Uterus (tissue), 2 donors: ENCODE measurements around the gene CACNB3.

Source experiments
- POLR2A ChIP-seq, 2 donors: fragments of 450-650 bp; IDR thresholded peaks; one replicate each; pipeline ENCODE4 v1.6.1; 2016; ENCODE audit warnings: antibody characterized with exemption in 2 of 2, mild to moderate bottlenecking in 1 of 2, moderate library complexity in 1 of 2
- TF ChIP-seq, protein P1 (sequence below), 4 experiments: fragments of 200-600 bp in 2 of 4; fragments of 450-650 bp in 2 of 4; sonication (generic) in 2 of 4; IDR thresholded peaks; one replicate each; pipeline ENCODE4 v1.5.1; 2016 to 2019; ENCODE audit warnings: antibody characterized with exemption in 4 of 4, mild to moderate bottlenecking in 2 of 4, moderate library complexity in 1 of 4

DNA sequence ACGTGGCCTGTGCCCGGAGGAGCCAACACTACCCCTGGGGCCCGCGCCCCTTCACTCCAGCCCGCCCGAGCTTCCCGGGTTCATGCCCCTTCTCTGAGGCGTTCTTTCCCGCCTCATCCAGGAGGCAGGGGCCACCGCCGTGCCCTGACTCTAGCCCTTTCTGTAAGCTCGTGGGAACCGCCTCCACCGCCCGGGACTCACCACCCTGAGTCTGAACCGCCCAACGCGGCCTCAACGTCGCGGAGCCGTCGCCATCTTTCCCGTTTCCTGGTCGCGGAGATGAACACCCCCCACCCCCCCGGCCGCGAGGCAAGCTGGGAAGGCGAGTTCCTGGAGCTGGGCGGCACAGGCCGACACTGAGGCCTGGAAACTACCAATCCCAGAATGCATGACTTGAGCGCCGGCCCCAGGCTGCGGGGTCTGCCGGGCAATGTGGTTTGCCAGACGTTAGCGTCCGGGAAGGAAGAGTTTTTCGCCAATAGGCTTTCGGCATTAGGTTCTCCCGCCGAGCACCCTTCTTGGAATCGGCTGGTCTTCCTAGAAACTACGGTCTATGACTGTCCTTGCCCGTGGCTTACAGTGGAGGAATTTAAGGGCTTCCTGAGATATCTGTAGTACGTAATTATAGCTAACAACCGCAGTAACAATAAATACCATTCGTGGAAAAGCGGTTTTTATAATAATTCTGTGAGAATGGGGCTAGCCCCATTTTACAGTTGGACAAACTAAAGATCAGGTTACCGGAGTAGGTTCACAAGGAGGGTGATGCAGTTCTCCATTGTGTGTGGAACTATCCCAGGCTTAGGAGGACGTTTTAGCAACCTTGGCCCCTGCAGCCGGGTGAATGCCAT is 33.8 kb downstream of the CACNB3 start, which contains the start of gene DDX23:
- TF ChIP-seq, protein P1, sequence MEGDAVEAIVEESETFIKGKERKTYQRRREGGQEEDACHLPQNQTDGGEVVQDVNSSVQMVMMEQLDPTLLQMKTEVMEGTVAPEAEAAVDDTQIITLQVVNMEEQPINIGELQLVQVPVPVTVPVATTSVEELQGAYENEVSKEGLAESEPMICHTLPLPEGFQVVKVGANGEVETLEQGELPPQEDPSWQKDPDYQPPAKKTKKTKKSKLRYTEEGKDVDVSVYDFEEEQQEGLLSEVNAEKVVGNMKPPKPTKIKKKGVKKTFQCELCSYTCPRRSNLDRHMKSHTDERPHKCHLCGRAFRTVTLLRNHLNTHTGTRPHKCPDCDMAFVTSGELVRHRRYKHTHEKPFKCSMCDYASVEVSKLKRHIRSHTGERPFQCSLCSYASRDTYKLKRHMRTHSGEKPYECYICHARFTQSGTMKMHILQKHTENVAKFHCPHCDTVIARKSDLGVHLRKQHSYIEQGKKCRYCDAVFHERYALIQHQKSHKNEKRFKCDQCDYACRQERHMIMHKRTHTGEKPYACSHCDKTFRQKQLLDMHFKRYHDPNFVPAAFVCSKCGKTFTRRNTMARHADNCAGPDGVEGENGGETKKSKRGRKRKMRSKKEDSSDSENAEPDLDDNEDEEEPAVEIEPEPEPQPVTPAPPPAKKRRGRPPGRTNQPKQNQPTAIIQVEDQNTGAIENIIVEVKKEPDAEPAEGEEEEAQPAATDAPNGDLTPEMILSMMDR (IDR thresholded peaks at IDR 0.05), result peak in 1 of 4 experiments; percentile 39
- TF ChIP-seq POLR2A (IDR thresholded peaks at IDR 0.05), result peak; percentile 40 to 47
